ENCODE data around the gene AKAIN1. TPM values are rescaled to one million over a fixed set of nuclear protein-coding genes. Genes with fewer than 3 reads are reported as not detected.

AKAIN1 gene
- total and polyA plus RNA-seq, 2 of the 8 experiments (the other 6 are each of a cell fraction or from before 2014, with no cell fraction given): not detected

- Histone ChIP-seq H3K27ac (ENCODE audit: low read depth, low read length) (no peak overlapping the region), H3K79me2 (ENCODE audit: control insufficient read depth in 1 of 2, insufficient read depth in 2 of 2, low read length in 2 of 2) (no peaks in the 10 kb centered on the region; a peak in 1 of 4 replicates), H4K5ac (ENCODE audit: insufficient read length, low read depth, low read length) (no peak overlapping the region), H3K4me2 (ENCODE audit: insufficient read depth in 1 of 2, low read depth in 2 of 2, low read length in 2 of 2) (no peak overlapping the region), H3K56ac (replicated peaks; ENCODE audit: insufficient read length, low read depth, low read length) (no peak overlapping the region), H3K36me3 (ENCODE audit: control insufficient read depth in 2 of 4, insufficient read depth in 4 of 4, low read length in 3 of 4) (peaks cover 0 to 8% (median 0%) of the 10 kb centered on the region in 4 experiments; a peak in 3 of 8 replicates), H3K4ac (replicated peaks; ENCODE audit: insufficient read length, low read depth, low read length) (no peak overlapping the region), H2BK120ac (replicated peaks; ENCODE audit: low read depth, low read length) (no peak overlapping the region), H4K91ac (replicated peaks; ENCODE audit: insufficient read length, low read length) (no peak overlapping the region), H3K27me3 (replicated peaks in 1 of 4; ENCODE audit: control insufficient read depth in 3 of 4, extremely low read depth in 1 of 4, insufficient read depth in 3 of 4, low read length in 3 of 4) (no peaks in the 10 kb centered on the region), H2AFZ (ENCODE audit: low read length) (no peak overlapping the region), H4K8ac (ENCODE audit: extremely low read depth, insufficient read depth, low read length) (no peak overlapping the region), H4K20me1 (replicated peaks in 1 of 2; ENCODE audit: control insufficient read depth in 1 of 2, insufficient read depth in 2 of 2, low read length in 2 of 2) (no peaks in the 10 kb centered on the region), H2AK5ac (ENCODE audit: low read depth, low read length) (no peak overlapping the region), H2BK5ac (ENCODE audit: low read depth, low read length) (no peak overlapping the region), H3K18ac (ENCODE audit: extremely low read depth, low read length) (no peak overlapping the region), H3K4me1 (replicated peaks in 1 of 4; ENCODE audit: control insufficient read depth in 3 of 4, insufficient read depth in 4 of 4, low read length in 3 of 4) (no peaks in the 10 kb centered on the region), H2BK12ac (ENCODE audit: low read depth, low read length) (no peak overlapping the region), H3K14ac (ENCODE audit: insufficient read length) (no peak overlapping the region), H3K79me1 (ENCODE audit: low read depth, low read length) (no peaks in the 10 kb centered on the region; the same call in 1 of the 2 replicates), H2BK20ac (ENCODE audit: low read length) (no peak overlapping the region), H3K9me3 (ENCODE audit: insufficient read depth in 2 of 2, low read depth in 1 of 2, low read length in 1 of 2) (no peaks in the 10 kb centered on the region), H2BK15ac (ENCODE audit: low read length) (no peak overlapping the region), H3K23me2 (ENCODE audit: low read depth, low read length) (no peaks in the 10 kb centered on the region), H3K9ac (replicated peaks in 1 of 4; ENCODE audit: extremely low read depth in 1 of 4, low read depth in 3 of 4, low read length in 3 of 4) (no peak overlapping the region), H3K4me3 (ENCODE audit: extremely low read depth in 1 of 4, insufficient read depth in 2 of 4, low read depth in 3 of 4, low read length in 4 of 4) (no peak overlapping the region), H3K23ac (ENCODE audit: insufficient read length) (no peak overlapping the region)
- CTCF ChIA-PET (ENCODE audit: partially characterized antibody): no interaction called here
- DNase-seq (ENCODE audit: low read depth in 1 of 2, low spot score in 2 of 2): no peak
- POLR2A ChIA-PET (ENCODE audit: partially characterized antibody): no interaction called here
- TF ChIP-seq KDM1A (IDR thresholded peaks at IDR 0.05; ENCODE audit: borderline replicate concordance, low read length): no peak
- TF ChIP-seq RFX5 (IDR thresholded peaks at IDR 0.05; ENCODE audit: borderline replicate concordance, low read depth, low read length): no peak
- no peak for TF ChIP-seq MAFK (IDR thresholded peaks at IDR 0.05; ENCODE audit: low read depth, low read length)
- TF ChIP-seq HDAC2 (IDR thresholded peaks at IDR 0.05; ENCODE audit: borderline replicate concordance in 1 of 2, low read depth in 2 of 2, low read length in 2 of 2): no peak
- no peak for TF ChIP-seq ZNF274 (IDR thresholded peaks at IDR 0.05; ENCODE audit: borderline replicate concordance, extremely low read depth, low read length)
- no peak for TF ChIP-seq SP2 (IDR thresholded peaks at IDR 0.05; ENCODE audit: low read length)
- TF ChIP-seq, protein P1, sequence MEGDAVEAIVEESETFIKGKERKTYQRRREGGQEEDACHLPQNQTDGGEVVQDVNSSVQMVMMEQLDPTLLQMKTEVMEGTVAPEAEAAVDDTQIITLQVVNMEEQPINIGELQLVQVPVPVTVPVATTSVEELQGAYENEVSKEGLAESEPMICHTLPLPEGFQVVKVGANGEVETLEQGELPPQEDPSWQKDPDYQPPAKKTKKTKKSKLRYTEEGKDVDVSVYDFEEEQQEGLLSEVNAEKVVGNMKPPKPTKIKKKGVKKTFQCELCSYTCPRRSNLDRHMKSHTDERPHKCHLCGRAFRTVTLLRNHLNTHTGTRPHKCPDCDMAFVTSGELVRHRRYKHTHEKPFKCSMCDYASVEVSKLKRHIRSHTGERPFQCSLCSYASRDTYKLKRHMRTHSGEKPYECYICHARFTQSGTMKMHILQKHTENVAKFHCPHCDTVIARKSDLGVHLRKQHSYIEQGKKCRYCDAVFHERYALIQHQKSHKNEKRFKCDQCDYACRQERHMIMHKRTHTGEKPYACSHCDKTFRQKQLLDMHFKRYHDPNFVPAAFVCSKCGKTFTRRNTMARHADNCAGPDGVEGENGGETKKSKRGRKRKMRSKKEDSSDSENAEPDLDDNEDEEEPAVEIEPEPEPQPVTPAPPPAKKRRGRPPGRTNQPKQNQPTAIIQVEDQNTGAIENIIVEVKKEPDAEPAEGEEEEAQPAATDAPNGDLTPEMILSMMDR (IDR thresholded peaks at IDR 0.05; ENCODE audit: control extremely low read depth in 1 of 3, insufficient read depth in 1 of 3, low read depth in 1 of 3, low read length in 3 of 3): no peak
- TF ChIP-seq RAD21 (IDR thresholded peaks at IDR 0.05 in 1 of 2, conservative IDR thresholded peaks at IDR 0.05 in 1 of 2; ENCODE audit: low read depth in 2 of 2, low read length in 2 of 2): no peak
- FAIRE-seq: no peak
Observed at GRCh38 chr18:5244941-5245340, 47.9 kb upstream of the AKAIN1 start.
